ENCODE measurements around the gene POTEB2.
"Not testable (repeated sequence)": the region's sequence is repeated elsewhere in the genome, so short reads cannot be mapped to it uniquely, and the experiment has no call there.

The POTEB2 gene

DNA sequence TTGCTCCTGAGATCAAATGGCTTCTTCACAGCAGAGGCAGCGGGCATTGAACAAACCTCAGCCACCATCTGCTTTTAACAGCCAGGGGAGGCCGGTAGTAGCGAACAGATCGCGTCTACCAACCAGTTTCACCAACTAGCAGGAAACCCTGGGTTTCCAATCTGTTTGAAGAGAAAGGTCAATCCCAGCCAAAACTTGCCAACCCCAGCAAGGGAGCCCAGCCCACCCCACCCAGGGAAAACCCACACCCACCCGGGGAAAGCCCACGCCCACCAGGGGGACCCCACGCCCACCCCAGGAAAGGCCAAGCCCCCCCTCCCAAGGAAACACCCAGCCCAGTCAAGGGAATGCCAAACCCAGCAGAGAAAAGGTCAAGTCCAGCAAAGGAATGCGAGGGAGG lies at the start of gene POTEB2:
POTEB2 (minus strand) TSS at position 101 of the 400 bp plus-strand sequence; CDS start at position 68, 33 bp downstream.
- not testable (repeated sequence) for ATAC-seq (ENCODE audit: low read depth); H3K4me1 Mint-ChIP-seq; DNase-seq (ENCODE audit: low spot score in 2 of 2); H3K27ac Mint-ChIP-seq; H3K4me3 Mint-ChIP-seq; H3K9me3 Mint-ChIP-seq; H3K36me3 Mint-ChIP-seq; H3K27me3 Mint-ChIP-seq

DNA sequence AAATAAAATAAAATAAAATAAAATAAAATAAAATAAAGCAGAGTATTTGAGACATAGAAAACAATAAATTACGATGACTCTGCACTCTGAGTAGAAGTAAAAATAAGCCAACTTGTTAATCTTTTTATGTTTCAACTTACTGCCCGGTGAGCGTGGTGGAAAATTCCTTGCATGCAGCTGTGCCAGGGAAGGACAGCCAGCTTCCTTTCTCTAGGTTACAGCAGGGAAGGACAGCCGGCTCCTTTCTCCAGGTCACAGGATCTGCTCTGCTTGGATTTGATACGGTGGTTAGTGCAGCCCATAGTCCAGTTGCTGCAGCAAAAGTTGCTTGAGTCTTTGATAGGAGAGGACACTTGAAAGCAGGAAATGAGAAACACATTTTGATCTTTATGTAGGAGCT lies 13.8 kb upstream of the POTEB2 start:
- not testable (repeated sequence) for DNase-seq (ENCODE audit: low spot score in 2 of 2); H3K4me1 Mint-ChIP-seq; H3K27ac Mint-ChIP-seq; H3K27me3 Mint-ChIP-seq; H3K9me3 Mint-ChIP-seq; ATAC-seq (ENCODE audit: low read depth); H3K4me3 Mint-ChIP-seq; H3K36me3 Mint-ChIP-seq

DNA sequence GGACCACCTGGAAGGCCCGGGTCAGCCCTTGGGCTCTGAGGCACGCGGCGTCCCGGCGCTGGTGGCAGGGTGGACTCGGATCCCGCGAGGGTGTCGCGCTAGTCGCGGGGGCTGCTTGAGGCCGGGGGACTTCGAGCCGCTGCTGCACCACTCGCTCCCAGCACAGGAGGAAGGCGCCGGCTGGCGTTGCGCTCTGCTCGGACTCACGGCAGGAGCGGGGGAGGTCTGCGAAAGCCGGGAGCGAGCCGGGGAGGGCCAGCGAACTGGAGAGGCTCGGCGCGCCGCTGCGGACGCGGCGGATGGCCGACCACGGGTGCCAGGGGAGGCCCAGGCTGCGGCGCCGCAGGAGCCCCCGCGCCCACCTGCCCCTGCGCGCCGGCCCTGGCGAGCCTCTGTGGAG lies 12.3 kb upstream of the POTEB2 start:
- not testable (repeated sequence) for DNase-seq (ENCODE audit: low spot score in 2 of 2); H3K4me1 Mint-ChIP-seq; ATAC-seq (ENCODE audit: low read depth); H3K36me3 Mint-ChIP-seq; H3K27me3 Mint-ChIP-seq; H3K9me3 Mint-ChIP-seq; H3K4me3 Mint-ChIP-seq; H3K27ac Mint-ChIP-seq

DNA sequence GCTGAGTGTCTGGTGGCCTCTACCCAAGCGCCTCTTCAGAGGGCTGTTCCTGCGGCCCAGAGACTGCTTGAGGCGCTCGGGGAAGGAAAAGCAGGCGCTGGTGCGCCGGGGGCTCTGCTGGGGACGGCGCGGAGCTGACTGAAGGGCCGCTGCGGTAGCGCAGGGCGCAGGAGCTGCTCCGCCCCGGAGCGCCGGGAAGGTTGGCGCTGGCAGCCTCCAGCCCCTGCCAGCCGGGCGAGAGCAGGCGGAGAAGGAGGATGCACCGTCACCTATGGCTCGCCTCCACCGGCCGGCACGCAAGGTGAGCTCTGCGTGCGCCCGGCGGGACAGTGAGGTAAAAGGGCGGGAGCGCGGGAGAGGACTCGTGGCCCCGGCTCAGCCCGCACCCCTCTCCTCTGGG lies 11.7 kb upstream of the POTEB2 start:
- H3K27ac Mint-ChIP-seq; DNase-seq (ENCODE audit: low spot score in 2 of 2); H3K36me3 Mint-ChIP-seq; H3K4me3 Mint-ChIP-seq; H3K9me3 Mint-ChIP-seq; H3K27me3 Mint-ChIP-seq; ATAC-seq (ENCODE audit: low read depth); H3K4me1 Mint-ChIP-seq: not testable (repeated sequence)

All from memory B cell (primary cell).